Measurements from ENCODE around the gene TADA2B. TPM values are rescaled to one million over a fixed set of nuclear protein-coding genes. Genes with fewer than 3 reads are reported as not detected.

TADA2B gene, protein sequence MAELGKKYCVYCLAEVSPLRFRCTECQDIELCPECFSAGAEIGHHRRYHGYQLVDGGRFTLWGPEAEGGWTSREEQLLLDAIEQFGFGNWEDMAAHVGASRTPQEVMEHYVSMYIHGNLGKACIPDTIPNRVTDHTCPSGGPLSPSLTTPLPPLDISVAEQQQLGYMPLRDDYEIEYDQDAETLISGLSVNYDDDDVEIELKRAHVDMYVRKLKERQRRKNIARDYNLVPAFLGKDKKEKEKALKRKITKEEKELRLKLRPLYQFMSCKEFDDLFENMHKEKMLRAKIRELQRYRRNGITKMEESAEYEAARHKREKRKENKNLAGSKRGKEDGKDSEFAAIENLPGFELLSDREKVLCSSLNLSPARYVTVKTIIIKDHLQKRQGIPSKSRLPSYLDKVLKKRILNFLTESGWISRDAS
- total RNA-seq (36.6 TPM), polyA plus RNA-seq (1 to 10 TPM; 3.0 to 3.9 (median 3.6) TPM)

DNA sequence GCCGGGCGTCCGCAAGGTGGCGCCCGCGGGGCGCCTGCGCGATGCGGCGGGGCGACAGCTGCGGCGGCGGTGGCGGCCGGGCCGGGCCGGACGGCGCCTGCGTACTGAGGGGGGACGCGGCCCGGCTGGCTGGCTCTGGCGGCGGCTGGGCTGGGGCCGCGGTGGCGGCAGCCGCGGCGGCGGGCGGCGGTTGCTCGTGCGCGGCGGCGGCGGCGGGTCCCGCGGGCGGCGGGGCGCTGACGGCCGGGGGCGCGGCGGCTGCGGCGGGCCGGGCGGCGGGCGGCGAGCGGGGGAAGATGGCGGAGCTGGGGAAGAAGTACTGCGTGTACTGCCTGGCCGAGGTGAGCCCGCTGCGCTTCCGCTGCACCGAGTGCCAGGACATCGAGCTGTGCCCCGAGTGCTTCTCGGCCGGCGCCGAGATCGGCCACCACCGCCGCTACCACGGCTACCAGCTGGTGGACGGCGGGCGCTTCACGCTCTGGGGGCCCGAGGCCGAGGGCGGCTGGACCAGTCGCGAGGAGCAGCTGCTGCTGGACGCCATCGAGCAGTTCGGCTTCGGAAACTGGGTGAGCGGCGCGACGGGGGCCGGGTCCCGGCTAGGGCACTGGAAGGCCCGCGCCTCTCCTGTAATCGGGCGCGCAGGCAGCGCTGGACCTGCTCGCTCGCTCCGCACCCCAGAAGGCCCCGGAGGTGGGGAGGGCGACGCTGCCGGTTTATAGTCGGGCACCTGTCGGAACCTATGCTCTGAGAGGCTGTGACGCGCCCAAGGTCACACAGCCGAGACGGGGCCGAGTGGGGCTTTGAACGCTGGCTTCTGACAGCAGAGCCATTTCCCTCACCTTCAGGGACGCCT is at the start of gene TADA2B:
Gene TADA2B, plus strand, starts transcription at position 89 of the 853 bp plus-strand sequence. Its CDS starts 208 bp downstream, at position 297.
- H3K27ac ChIP-seq (ENCODE audit: insufficient read depth, low read length, poor library complexity, severe bottlenecking), result peak within 1 kb of the TSS; percentile 74
- peak within 1 kb of the TSS; percentile 74 for H3K4me3 ChIP-seq (ENCODE audit: low read depth, low read length)
- DNase-seq, result peak; percentile 36 to 79 (median 61)
- peak within 1 kb of the TSS; percentile 92 to 97 (median 94) for H3K4me3 Mint-ChIP-seq
- H3K9me3 ChIP-seq (ENCODE audit: control insufficient read depth in 2 of 2, low read length in 2 of 2), result no peaks in the 10 kb centered on the region
- H3K4me1 ChIP-seq (ENCODE audit: control insufficient read depth, insufficient read depth, low read length, poor library complexity, severe bottlenecking), result peaks cover 52% of the 10 kb centered on the region
- ATAC-seq (ENCODE audit: low read depth in 2 of 2), result peak; percentile 40 to 45
- H3K36me3 ChIP-seq (ENCODE audit: control insufficient read depth, insufficient read depth, low read length), result peaks cover 6% of the 10 kb centered on the region
- peaks cover 12% of the 10 kb centered on the region for H3K36me3 Mint-ChIP-seq
- no peaks in the 10 kb centered on the region for H3K27me3 ChIP-seq (ENCODE audit: control insufficient read depth, insufficient read depth, low read length)
- peak within 1 kb of the TSS; percentile 84 to 91 (median 84) for H3K27ac Mint-ChIP-seq
- H3K27me3 Mint-ChIP-seq, result no peaks in the 10 kb centered on the region
- no peaks in the 10 kb centered on the region for H3K9me3 Mint-ChIP-seq
- peaks cover 9 to 56% (median 35%) of the 10 kb centered on the region in 4 donors for H3K4me1 Mint-ChIP-seq

DNA sequence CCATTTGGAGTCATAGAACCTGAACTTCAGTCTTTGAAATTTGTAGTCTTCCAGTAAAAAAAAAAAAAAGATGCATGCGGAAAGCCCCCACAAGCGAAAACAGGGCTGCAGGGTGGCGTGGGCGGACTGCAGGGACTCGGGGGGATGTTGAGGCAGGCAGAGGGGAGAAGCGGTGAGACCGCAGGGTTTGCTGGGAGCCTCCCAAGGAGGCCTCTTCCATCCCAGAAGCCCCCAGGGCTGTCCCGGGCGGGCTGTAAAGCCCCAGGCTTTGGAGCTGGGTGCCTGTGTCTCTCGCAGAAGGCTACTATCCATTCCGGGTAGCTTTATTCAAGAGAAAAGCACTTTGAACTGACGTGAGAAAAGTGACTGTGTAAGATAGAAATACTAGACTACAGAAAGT is 46.7 kb upstream of the TADA2B start:
- Histone ChIP-seq H3K27me3 (ENCODE audit: control insufficient read depth, insufficient read depth, low read length) (no peaks in the 10 kb centered on the region), H3K36me3 (ENCODE audit: control insufficient read depth, insufficient read depth, low read length) (peaks cover 61% of the 10 kb centered on the region), H3K4me1 (ENCODE audit: control insufficient read depth, insufficient read depth, low read length, poor library complexity, severe bottlenecking) (peaks cover 29% of the 10 kb centered on the region), H3K9me3 (ENCODE audit: control insufficient read depth in 2 of 2, low read length in 2 of 2) (no peaks in the 10 kb centered on the region), H3K27ac (ENCODE audit: insufficient read depth, low read length, poor library complexity, severe bottlenecking) (no peak overlapping the region), H3K4me3 (ENCODE audit: low read depth, low read length) (no peak overlapping the region)
- H3K27ac Mint-ChIP-seq, result no peak overlapping the region
- peaks cover 32% of the 10 kb centered on the region for H3K36me3 Mint-ChIP-seq
- H3K4me1 Mint-ChIP-seq, result peaks cover 0 to 44% (median 30%) of the 10 kb centered on the region in 4 donors
- ATAC-seq (ENCODE audit: low read depth in 2 of 2) (no peak), DNase-seq (no peak)
- no peaks in the 10 kb centered on the region for H3K9me3 Mint-ChIP-seq
- no peaks in the 10 kb centered on the region for H3K27me3 Mint-ChIP-seq
- no peak overlapping the region for H3K4me3 Mint-ChIP-seq

DNA sequence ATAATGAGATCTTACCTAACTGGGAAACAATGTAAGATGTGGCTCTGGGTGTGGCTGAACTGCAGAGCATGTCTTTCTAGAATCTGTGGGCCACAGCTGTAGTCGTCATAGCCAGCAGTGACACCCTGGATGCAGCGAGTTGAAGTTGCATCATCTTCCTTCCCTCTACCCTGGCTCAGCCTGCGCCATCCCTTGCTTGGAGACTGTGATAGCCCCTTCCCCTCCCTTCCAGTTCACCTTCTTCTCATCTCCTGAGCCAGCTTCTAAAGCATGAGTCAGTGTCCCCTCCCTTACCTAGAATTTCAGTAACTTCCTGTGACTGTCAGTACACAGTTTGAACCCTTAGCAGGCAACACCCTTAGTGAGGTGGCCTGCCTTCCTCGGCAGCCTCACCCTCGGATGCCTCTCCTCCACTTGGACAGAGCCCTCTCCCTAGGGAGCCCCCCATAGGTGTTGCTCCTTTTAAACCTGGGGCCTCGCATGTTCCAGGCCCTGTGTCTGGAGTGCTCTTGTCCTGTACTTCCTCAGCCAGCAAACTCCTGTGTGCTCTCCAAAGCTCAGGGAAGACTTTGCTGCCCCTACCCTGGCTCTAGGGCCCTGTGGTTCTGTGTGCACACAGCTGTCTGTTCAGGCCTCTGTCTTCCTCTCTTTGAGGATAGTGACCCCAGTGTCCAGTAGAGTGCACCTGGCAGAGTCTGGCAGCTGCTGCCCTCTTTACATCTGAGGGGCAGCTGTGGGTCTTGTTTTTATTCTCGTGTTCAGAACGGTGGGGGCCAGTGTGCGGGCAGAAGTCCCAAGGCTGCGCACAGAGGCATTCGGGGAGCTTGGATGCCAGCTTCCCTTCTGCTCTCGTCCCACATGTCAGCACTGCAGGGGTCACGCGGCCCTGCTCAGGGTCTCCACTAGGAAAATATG is 43.7 kb upstream of the TADA2B start:
- Mint-ChIP-seq H3K27me3 (no peaks in the 10 kb centered on the region), H3K27ac (peak overlapping the region; percentile 75 to 97 (median 92))

DNA sequence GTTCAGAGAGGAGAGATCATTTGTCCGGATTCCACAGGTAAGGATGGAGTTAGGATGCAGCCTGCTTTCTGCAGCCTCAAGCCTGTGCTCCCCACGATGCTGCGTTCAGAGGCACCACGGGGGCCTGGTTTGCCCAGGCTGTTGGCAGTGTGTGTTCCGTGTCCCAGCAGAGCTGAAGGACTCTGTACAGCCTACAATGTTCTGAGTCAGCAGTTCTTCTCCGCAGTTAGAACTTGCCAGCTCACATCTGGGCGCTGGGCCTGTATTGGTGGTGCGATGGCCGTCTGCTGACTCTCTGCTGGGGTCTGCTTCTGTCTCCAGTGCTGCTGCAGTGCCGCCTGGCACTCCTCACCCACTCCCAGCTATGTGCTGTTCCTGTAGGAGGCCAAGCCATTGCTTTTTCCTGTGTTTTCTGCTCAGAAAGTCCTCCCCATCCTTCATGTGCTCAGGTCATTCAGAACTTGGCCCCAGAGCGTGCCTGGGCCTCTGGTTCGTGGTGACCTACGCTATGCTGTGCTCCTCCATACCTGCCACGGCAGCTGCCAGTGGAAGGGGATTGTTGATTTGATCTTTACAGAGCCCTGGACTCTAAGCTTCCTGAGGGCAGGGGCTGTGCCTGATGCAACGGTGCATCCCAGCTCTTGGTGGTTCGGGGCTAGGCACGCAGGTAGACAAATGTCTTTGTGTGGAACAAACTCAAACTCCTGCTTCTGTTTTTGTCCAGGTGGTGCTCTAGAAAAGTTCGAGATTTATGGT is 42.6 kb upstream of the TADA2B start:
- Histone ChIP-seq H3K36me3 (ENCODE audit: control insufficient read depth, insufficient read depth, low read length) (peaks cover 75% of the 10 kb centered on the region), H3K27ac (ENCODE audit: insufficient read depth, low read length, poor library complexity, severe bottlenecking) (no peak overlapping the region), H3K4me1 (ENCODE audit: control insufficient read depth, insufficient read depth, low read length, poor library complexity, severe bottlenecking) (peaks cover 13% of the 10 kb centered on the region), H3K9me3 (ENCODE audit: control insufficient read depth in 2 of 2, low read length in 2 of 2) (no peaks in the 10 kb centered on the region), H3K4me3 (ENCODE audit: low read depth, low read length) (no peak overlapping the region), H3K27me3 (ENCODE audit: control insufficient read depth, insufficient read depth, low read length) (no peaks in the 10 kb centered on the region)
- no peaks in the 10 kb centered on the region for H3K27me3 Mint-ChIP-seq
- H3K4me3 Mint-ChIP-seq, result no peak overlapping the region
- H3K4me1 Mint-ChIP-seq, result peaks cover 0 to 32% (median 12%) of the 10 kb centered on the region in 4 donors
- peaks cover 44% of the 10 kb centered on the region for H3K36me3 Mint-ChIP-seq
- no peak for ATAC-seq (ENCODE audit: low read depth in 2 of 2)
- no peaks in the 10 kb centered on the region for H3K9me3 Mint-ChIP-seq
- no peak for DNase-seq
- peak overlapping the region in 2 of 3 donors; percentile 51 to 97 for H3K27ac Mint-ChIP-seq

More for the DNA sequence above, 43.7 kb upstream of the TADA2B start:
- Histone ChIP-seq H3K27ac (ENCODE audit: insufficient read depth, low read length, poor library complexity, severe bottlenecking) (peak overlapping the region; percentile 30), H3K27me3 (ENCODE audit: control insufficient read depth, insufficient read depth, low read length) (no peaks in the 10 kb centered on the region), H3K4me1 (ENCODE audit: control insufficient read depth, insufficient read depth, low read length, poor library complexity, severe bottlenecking) (peaks cover 13% of the 10 kb centered on the region), H3K36me3 (ENCODE audit: control insufficient read depth, insufficient read depth, low read length) (peaks cover 71% of the 10 kb centered on the region), H3K9me3 (ENCODE audit: control insufficient read depth in 2 of 2, low read length in 2 of 2) (no peaks in the 10 kb centered on the region), H3K4me3 (ENCODE audit: low read depth, low read length) (peak overlapping the region; percentile 35)
- H3K36me3 Mint-ChIP-seq, result peaks cover 44% of the 10 kb centered on the region
- no peaks in the 10 kb centered on the region for H3K9me3 Mint-ChIP-seq
- H3K4me1 Mint-ChIP-seq, result peaks cover 0 to 32% (median 12%) of the 10 kb centered on the region in 4 donors
- peak overlapping the region in 2 of 4 donors; percentile 61 to 64 for H3K4me3 Mint-ChIP-seq
- DNase-seq, result peak in 2 of 3 donors; percentile 10 to 94
- peak; percentile 93 to 96 for ATAC-seq (ENCODE audit: low read depth in 2 of 2)

DNA sequence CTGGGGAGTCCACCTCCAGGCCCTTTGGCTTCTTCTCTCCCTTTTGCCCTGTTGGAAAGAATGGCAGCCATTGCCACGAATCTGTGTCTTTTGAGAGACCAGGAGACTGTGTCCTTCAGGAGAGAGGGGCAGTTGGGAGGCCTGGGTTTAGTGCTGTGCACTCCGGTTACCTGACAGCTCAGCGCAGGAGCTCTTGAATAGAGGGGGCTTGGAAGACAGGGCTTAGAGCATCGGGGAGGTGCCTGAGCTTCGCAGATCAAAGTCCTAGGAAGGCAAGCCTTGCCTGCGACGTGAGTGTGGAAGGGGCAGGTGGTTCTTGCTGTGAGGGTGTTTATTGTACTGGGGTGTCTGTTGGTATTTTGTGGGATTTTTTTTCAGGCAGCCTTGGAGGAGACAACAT is 41.9 kb upstream of the TADA2B start:
- Mint-ChIP-seq H3K4me3 (no peak overlapping the region), H3K4me1 (peaks cover 0 to 32% (median 12%) of the 10 kb centered on the region in 4 donors), H3K27ac (peak overlapping the region; percentile 67 to 93 (median 73)), H3K27me3 (no peaks in the 10 kb centered on the region), H3K36me3 (peaks cover 44% of the 10 kb centered on the region), H3K9me3 (no peaks in the 10 kb centered on the region)
- ATAC-seq (ENCODE audit: low read depth in 2 of 2), result no peak
- no peak for DNase-seq
- H3K9me3 ChIP-seq (ENCODE audit: control insufficient read depth in 2 of 2, low read length in 2 of 2), result no peaks in the 10 kb centered on the region
- no peaks in the 10 kb centered on the region for H3K27me3 ChIP-seq (ENCODE audit: control insufficient read depth, insufficient read depth, low read length)
- H3K4me1 ChIP-seq (ENCODE audit: control insufficient read depth, insufficient read depth, low read length, poor library complexity, severe bottlenecking), result peaks cover 13% of the 10 kb centered on the region
- H3K36me3 ChIP-seq (ENCODE audit: control insufficient read depth, insufficient read depth, low read length), result peaks cover 78% of the 10 kb centered on the region
- H3K4me3 ChIP-seq (ENCODE audit: low read depth, low read length), result no peak overlapping the region
- no peak overlapping the region for H3K27ac ChIP-seq (ENCODE audit: insufficient read depth, low read length, poor library complexity, severe bottlenecking)

DNA sequence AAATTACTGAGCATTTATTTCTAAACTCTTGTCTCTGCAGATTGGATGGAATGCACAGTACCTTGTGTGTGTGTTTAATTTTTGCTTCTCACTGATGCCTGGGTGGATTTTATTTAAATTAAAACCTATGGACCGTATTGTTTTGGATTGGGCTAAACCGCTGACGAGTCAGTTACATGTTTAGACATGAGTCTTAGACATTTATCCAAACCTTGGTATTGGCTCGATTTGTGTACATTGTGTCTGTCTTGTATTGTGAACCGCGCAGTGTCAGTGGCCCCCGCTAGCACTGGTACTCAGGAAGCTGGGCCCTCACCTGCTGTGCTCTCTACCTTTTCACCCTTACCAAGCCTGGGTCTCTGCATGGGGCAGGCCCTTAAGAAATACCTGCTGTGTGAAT is 40.8 kb upstream of the TADA2B start:
- no peaks in the 10 kb centered on the region for H3K27me3 ChIP-seq (ENCODE audit: control insufficient read depth, insufficient read depth, low read length)
- Mint-ChIP-seq H3K27me3 (no peaks in the 10 kb centered on the region), H3K36me3 (peaks cover 52% of the 10 kb centered on the region), H3K4me3 (no peak overlapping the region), H3K9me3 (no peaks in the 10 kb centered on the region), H3K27ac (peak overlapping the region; percentile 10 to 67 (median 21)), H3K4me1 (peaks cover 5 to 37% (median 12%) of the 10 kb centered on the region in 4 donors)
- no peak overlapping the region for H3K4me3 ChIP-seq (ENCODE audit: low read depth, low read length)
- H3K36me3 ChIP-seq (ENCODE audit: control insufficient read depth, insufficient read depth, low read length), result peaks cover 79% of the 10 kb centered on the region
- H3K9me3 ChIP-seq (ENCODE audit: control insufficient read depth in 2 of 2, low read length in 2 of 2), result no peaks in the 10 kb centered on the region
- DNase-seq (no peak), ATAC-seq (ENCODE audit: low read depth in 2 of 2) (no peak)
- no peak overlapping the region for H3K27ac ChIP-seq (ENCODE audit: insufficient read depth, low read length, poor library complexity, severe bottlenecking)
- H3K4me1 ChIP-seq (ENCODE audit: control insufficient read depth, insufficient read depth, low read length, poor library complexity, severe bottlenecking), result peaks cover 13% of the 10 kb centered on the region
